Skin epidermis (tissue), 12 donors: ENCODE data around the gene MACROD2.
"Not testable (repeated sequence)": the region's sequence is repeated elsewhere in the genome, so short reads cannot be mapped to it uniquely, and the experiment has no call there.

Source experiments
- H3K27ac ChIP-seq, 21 experiments: fragments of 200-600 bp; sonication (generic) in 11 of 21; one replicate each; pipeline ENCODE4 v1.5.0; 2020; ENCODE audit warnings: mild to moderate bottlenecking in 3 of 21, inconsistent platforms in 2 of 21, moderate library complexity in 2 of 21
- H3K4me3 ChIP-seq, 7 experiments: fragments of 200-600 bp; sonication (generic) in 2 of 7; one replicate each; pipeline ENCODE4 v1.5.0; 2020; ENCODE audit warnings: inconsistent platforms in 2 of 7, mild to moderate bottlenecking in 2 of 7, moderate library complexity in 1 of 7

MACROD2 gene

GRCh38 chr20:14434384-14435136 is 439.2 kb downstream of the MACROD2 start:
- no peak overlapping the region for H3K27ac ChIP-seq
- H3K4me3 ChIP-seq: no peak overlapping the region

DNA sequence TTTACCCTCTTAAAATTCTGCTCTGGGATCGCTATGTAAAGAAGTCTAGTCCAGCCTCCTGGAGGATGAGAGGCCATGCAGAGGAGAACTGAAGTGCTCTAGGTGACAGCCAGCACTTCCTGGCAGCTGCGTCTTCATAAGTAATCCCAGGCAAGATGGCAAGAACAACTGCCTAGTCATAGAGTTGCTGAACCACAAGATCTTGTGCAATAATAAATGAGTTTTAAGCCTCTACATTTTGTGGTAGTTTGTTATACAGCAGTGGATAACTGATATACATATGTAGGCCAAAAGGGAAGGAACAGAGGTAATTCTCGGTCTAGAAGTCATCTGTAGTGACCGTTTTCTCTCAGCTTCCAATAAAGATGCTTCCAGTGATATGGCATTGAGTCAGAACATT is 445.9 kb downstream of the MACROD2 start:
- H3K27ac ChIP-seq: no peak overlapping the region
- H3K4me3 ChIP-seq: no peak overlapping the region

GRCh38 chr20:14444106-14444505 is 448.8 kb downstream of the MACROD2 start:
- Histone ChIP-seq H3K27ac (no peak overlapping the region), H3K4me3 (no peak overlapping the region)

DNA sequence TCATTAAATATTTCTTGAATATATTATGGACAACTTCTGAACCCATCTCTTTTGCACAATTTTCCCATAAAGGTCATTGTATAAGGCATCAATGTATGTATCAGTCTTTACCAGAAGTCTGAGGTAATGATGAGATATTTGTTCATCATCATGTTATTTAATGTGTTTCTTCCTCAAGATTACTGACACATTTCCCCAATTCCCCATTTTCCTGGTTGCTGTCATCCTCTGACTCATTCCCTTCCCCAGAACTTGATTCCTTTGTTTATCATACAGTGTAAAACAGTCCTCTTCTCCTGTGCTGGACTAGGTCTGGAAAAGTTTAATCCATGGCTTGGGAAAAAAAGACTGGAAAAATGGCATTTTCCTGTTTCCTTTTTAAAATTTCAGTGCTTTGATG is 450.0 kb downstream of the MACROD2 start:
- Histone ChIP-seq H3K4me3 (no peak overlapping the region), H3K27ac (no peak overlapping the region)

DNA sequence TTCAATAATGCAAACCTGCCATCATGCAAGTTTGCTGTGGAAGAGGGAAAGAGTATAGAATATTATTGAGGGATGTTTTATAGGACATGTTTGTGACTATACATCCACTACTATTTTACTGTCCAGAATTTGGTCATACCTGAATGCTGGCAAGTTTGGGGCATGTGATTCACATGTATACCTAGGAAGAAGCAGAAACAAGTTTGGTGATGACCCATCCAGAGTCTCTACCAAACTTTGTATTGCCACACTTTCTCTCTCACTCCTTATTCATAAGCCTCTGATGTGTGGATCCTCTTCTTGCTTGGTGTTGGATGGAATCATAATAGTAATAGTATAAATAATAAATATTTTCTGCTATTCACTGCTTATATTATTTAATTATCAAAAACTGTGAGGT is 450.6 kb downstream of the MACROD2 start:
- no peak overlapping the region for H3K27ac ChIP-seq
- H3K4me3 ChIP-seq: no peak overlapping the region

- no peak overlapping the region for H3K4me3 ChIP-seq
- no peak overlapping the region for H3K27ac ChIP-seq
Observed at GRCh38 chr20:14446446-14446845, 451.1 kb downstream of the MACROD2 start.

- H3K27ac ChIP-seq: no peak overlapping the region
- no peak overlapping the region for H3K4me3 ChIP-seq
Observed at GRCh38 chr20:14449323-14449722, 454.0 kb downstream of the MACROD2 start.

DNA sequence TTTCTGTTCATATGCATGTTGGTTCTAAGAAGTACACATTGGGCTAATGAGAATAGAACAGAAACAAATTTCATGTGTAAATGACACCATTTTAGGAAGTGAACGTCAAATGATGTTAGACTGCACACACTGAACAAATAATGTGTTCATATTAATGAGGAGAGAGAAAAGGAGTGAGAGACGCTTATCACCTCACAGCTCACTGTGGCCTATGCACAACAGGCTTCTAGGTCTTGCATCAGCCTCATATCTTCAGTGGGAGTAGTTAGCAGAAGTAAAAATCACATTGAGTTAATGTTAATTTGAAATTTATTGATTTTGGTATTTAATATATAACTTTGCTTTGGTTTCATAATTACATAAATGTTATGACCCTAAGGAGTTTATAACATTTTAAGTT is 454.9 kb downstream of the MACROD2 start:
- Histone ChIP-seq H3K4me3 (no peak overlapping the region), H3K27ac (no peak overlapping the region)

GRCh38 chr20:14451458-14451857 is 456.1 kb downstream of the MACROD2 start:
- Histone ChIP-seq H3K4me3 (no peak overlapping the region), H3K27ac (no peak overlapping the region)

DNA sequence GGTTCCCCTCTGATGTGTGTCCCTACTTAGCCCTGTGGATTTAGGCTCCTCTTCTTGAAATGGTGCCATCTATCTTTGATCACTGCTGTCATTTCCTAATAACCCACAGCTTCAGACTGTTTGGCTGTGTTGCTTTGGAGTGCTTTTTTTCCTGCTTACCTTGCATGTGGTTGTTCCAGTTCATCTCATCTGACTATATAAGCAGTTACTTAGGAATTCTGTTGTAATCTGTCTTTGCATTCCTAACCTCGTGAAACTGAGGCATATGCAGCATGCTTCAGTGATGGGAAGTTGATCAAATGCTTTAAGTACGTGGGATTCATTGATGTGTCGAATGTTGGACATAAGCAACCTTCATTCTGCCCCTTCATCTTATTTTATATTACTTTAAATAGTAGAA is 457.9 kb downstream of the MACROD2 start:
- no peak overlapping the region for H3K27ac ChIP-seq

GRCh38 chr20:14454296-14454695 is 459.0 kb downstream of the MACROD2 start:
- Histone ChIP-seq H3K27ac (no peak overlapping the region), H3K4me3 (no peak overlapping the region)

More for the DNA sequence above, 457.9 kb downstream of the MACROD2 start:
- H3K4me3 ChIP-seq: no peak overlapping the region

GRCh38 chr20:14467104-14467827 is 471.9 kb downstream of the MACROD2 start:
- H3K4me3 ChIP-seq, H3K27ac ChIP-seq: not testable (repeated sequence)

DNA sequence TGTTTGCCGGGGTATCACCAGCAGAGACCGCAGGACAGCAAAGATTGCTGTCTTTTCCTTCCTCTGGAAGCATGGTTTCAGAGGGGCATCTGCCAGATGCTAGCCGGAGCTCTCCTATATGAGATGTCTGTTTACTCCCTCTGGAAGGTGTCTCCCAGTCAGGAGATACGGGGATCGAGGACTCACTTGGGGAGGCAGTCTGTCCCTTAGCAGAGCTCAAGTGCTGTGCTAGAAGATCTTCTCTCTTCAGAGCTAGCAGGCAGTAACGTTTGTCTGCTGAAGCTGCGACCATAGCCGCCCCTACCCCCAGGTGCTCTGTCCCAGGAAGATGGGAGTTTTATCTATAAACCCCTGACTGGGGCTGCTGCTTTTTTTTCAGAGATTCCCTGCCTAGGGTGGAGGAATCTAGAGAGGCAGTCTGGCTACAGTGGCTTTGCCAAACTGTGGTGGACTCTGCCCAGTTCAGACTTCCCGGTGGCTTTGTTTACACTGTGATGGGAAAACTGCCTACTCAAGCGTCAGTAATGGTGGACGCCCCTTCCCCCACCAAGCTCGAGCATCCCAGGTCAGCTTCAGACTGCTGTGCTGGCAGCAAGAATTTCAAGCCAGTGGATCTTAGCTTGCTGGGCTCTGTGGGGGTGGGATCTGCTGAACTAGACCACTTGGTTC is 475.0 kb downstream of the MACROD2 start:
- Histone ChIP-seq H3K4me3 (no peak overlapping the region), H3K27ac (no peak overlapping the region)

DNA sequence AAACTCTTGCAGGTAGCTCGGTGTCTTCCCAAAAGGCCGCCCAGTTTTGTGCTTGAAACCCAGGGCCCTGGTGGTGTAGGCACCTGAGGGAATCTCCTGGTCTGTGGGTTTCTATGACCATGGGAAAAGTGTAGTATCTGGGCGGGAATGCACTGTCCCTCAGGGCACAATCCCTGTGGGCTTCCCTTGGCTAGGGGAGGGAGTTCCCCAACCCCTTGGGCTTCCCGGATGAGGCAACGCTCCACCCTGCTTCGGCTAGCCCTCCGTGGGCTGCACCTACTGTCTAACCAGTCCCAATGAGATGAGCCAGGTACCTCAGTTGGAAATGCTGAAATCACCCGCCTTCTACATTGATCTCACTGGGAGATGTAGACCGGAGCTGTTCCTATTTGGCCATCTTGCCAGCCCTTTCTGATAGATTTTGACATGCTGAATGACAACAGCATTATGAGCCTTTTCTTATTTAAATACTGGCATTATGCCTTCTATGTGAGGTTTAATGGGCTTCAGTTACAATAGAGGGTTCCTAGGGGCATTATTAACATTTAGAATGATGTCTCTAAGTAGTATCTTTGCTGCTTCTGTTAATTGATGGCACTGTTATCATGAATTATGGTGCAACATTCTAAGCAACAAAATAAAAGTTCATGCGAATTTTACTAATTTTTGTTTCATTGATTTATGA is 475.8 kb downstream of the MACROD2 start:
- Histone ChIP-seq H3K4me3 (no peak overlapping the region), H3K27ac (no peak overlapping the region)

DNA sequence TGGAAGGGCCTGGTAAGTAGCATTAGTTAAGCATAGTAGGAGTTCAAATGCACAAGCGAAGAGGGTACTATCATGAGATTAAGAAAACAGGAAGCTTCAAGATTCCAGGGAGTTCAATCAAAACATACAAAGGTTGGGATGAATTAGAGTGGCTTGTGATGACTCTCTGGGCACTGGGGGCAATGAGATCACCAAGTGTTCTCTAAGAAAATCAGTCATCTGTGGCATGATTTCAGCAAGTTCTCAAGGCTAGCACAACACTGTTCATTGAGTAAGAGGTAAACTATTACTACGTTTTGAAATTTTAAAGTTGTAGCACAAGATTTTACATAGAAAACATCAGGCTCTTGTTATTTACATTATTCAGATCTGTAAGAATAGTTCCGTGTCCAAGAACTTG is 481.8 kb downstream of the MACROD2 start:
- Histone ChIP-seq H3K27ac (no peak overlapping the region), H3K4me3 (no peak overlapping the region)

DNA sequence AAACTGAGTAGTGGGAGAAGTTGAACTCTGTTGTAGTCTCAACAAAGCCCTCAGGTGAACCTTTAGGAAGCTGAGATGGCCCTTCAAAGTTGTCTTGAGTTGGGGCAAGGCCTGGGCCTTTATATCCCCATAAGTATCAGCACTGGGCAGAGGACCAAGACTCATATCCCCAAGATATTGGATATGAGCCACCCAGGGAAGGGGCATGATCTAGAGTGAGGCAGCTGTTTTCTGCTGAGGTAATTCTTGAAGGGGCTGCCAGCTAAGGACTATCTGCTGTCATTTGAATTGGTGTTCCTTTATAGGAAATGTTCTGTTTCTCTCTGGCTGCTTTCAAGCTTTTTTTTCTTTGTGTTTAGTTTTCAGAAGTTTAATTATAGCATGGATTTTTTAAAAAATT is 482.8 kb downstream of the MACROD2 start:
- Histone ChIP-seq H3K4me3 (no peak overlapping the region), H3K27ac (no peak overlapping the region)

- Histone ChIP-seq H3K27ac (no peak overlapping the region), H3K4me3 (no peak overlapping the region)
Observed at GRCh38 chr20:14481863-14482262, 486.5 kb downstream of the MACROD2 start.

- Histone ChIP-seq H3K4me3 (no peak overlapping the region), H3K27ac (no peak overlapping the region)
Observed at GRCh38 chr20:14488212-14488611, 492.9 kb downstream of the MACROD2 start.

GRCh38 chr20:14488756-14489479 is 493.6 kb downstream of the MACROD2 start:
- H3K4me3 ChIP-seq: no peak overlapping the region
- no peak overlapping the region for H3K27ac ChIP-seq

- H3K4me3 ChIP-seq: no peak overlapping the region
Observed at GRCh38 chr20:14489544-14489943, 494.2 kb downstream of the MACROD2 start.

More at GRCh38 chr20:14489544-14489943, 494.2 kb downstream of the MACROD2 start:
- H3K27ac ChIP-seq: no peak overlapping the region
